Activated naive CD4-positive, alpha-beta T cell treated with anti-CD3 and anti-CD28 coated beads for 36 hours (primary cell): ENCODE measurements around the gene OPA3. TPM values are rescaled to one million over a fixed set of nuclear protein-coding genes. Genes with fewer than 3 reads are reported as not detected.

ENCODE experiments used
- CTCF ChIA-PET: fragments of 350-600 bp; sonication (Branson Sonifier 250); formaldehyde crosslinking; loops from one replicate; lab custom pipeline; 2021; ENCODE audit warnings: antibody characterized with exemption; lab: Charles Lee
- DNase-seq: peaks from one replicate; pipeline ENCODE4 v3.0.0-alpha.2; 2020
- H3K27ac Mint-ChIP-seq: one replicate; pipeline ENCODE4 v1.8.0; 2021; ENCODE audit warnings: mild to moderate bottlenecking, mixed read lengths
- H3K27me3 Mint-ChIP-seq: one replicate; pipeline ENCODE4 v1.8.0; 2021; ENCODE audit warnings: low read depth, mixed read lengths
- H3K36me3 Mint-ChIP-seq: one replicate; pipeline ENCODE4 v1.8.0; 2021; ENCODE audit warnings: low read depth, mixed read lengths
- H3K4me1 Mint-ChIP-seq: one replicate; pipeline ENCODE4 v1.8.0; 2021; ENCODE audit warnings: low read depth, mixed read lengths
- H3K4me3 Mint-ChIP-seq: one replicate; pipeline ENCODE4 v1.8.0; 2021; ENCODE audit warnings: mild to moderate bottlenecking, moderate library complexity, mixed read lengths
- H3K9me3 Mint-ChIP-seq: one replicate; pipeline ENCODE4 v1.8.0; 2021; ENCODE audit warnings: mixed read lengths
- intact Hi-C: fragments of 100-400 bp; cut with micrococcal nuclease; formaldehyde crosslinking; loops from one replicate; pipeline ENCODE4 v1.15.1; 2023
- total RNA-seq, 2 experiments: library from RNA; stranded (reverse); gene quantifications; one replicate each; pipeline ENCODE4 v1.2.3, GENCODE V29; 2021

Gene OPA3
- total RNA-seq, 2 experiments from 2014 or later = 12.4 to 12.7 TPM

- Mint-ChIP-seq H3K4me1 (peaks cover 34% of the 10 kb centered on the region), H3K27ac (peak overlapping the region; percentile 81), H3K36me3 (no peaks in the 10 kb centered on the region), H3K9me3 (no peaks in the 10 kb centered on the region), H3K4me3 (peak overlapping the region; percentile 86), H3K27me3 (no peaks in the 10 kb centered on the region)
- intact Hi-C loops = loop anchor here (1.0 to 10.0 kb wide), 7 partner anchors 9 to 289 kb away; partner anchors contain the start of genes DMWD, FBXO46, OPA3 and QPCTL
- DNase-seq = no peak
- CTCF ChIA-PET = interaction anchor here (0.9 to 1.8 kb wide), 5 partner anchors 10 to 136 kb away, joined by 4 to 10 read pairs (median 5); no protein-coding TSS in a partner anchor
These were observed 78.7 kb downstream of the OPA3 start for GRCh38 chr19:45505996-45506245.

DNA sequence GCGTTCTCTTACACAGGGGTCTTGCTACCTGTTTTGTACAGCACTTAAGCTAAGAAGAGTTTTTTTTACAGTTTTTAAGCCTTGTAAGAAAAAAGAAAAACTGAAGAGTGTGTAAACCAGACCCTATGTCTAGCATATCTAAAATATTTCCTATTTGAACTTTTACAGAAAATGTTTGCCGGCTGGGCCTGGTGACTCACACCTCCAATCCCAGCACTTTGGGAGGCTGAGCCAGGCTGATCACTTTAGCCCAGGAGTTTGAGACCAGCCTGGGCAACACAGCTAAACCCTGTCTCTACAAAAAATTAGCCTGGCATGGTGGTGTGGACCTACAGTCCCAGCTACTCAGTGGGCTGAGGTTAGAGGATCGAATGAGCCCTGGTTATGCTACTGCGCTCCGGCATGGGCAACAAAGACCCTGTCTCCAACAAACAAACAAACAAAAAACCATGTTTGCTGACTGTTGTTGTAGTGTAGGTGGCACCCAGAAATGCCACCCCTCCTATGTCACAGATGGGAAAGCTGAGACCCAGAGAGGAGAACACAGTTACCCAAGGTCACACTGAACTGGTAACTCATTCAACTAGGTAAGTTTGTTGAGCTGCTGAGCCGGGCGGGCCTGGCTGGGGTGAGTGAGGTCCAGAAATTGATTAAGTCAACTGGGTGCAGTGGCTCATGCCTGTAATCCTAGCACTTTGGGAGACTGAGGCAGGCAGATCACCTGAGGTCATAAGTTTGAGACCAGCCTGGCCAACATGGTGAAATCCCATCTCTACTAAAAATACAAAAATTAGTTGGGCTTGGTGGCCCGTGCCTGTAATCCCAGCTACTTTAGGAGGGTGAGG, 79.2 kb downstream of the OPA3 start:
- H3K4me3 Mint-ChIP-seq = peak overlapping the region; percentile 86
- no peaks in the 10 kb centered on the region for H3K9me3 Mint-ChIP-seq
- peak overlapping the region; percentile 81 for H3K27ac Mint-ChIP-seq
- CTCF ChIA-PET = interaction anchor here (0.7 to 1.8 kb wide), 7 partner anchors 10 to 137 kb away, joined by 3 to 10 read pairs (median 5); no protein-coding TSS in a partner anchor
- intact Hi-C loops = loop anchor here (10.0 kb wide), 1 partner anchor 289 kb away; the partner anchor contains the start of gene DMWD
- H3K36me3 Mint-ChIP-seq = no peaks in the 10 kb centered on the region
- no peaks in the 10 kb centered on the region for H3K27me3 Mint-ChIP-seq
- DNase-seq = no peak
- peaks cover 28% of the 10 kb centered on the region for H3K4me1 Mint-ChIP-seq

DNA sequence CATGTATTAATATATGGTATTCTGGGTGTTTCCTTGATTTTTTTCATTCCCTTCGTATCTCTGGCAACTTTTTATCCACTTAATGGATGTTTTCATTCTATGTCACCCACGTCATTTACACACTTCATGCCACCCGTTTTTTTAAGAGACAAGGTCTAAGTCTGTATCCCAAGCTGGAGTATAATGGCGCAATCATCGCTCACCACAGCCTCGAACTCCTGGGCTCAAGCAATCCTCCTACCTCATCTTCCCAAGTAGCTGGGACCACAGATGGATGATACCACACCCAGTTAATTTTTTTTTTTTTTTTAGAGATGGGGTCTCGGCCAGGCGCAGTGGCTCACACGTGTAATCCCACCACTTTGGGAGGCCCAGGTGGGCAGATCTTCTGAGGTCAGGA, 80.7 kb downstream of the OPA3 start:
- no peak for DNase-seq
- Mint-ChIP-seq H3K27me3 (no peaks in the 10 kb centered on the region), H3K9me3 (no peaks in the 10 kb centered on the region), H3K27ac (no peak overlapping the region), H3K4me3 (no peak overlapping the region), H3K4me1 (peaks cover 21% of the 10 kb centered on the region), H3K36me3 (no peaks in the 10 kb centered on the region)
- intact Hi-C loops = loop anchor here (10.0 kb wide), 1 partner anchor 291 kb away; the partner anchor contains the start of gene DMWD
- CTCF ChIA-PET = interaction anchor here (0.7 to 1.1 kb wide), 3 partner anchors 10 to 54 kb away, joined by 4 to 6 read pairs (median 5); no protein-coding TSS in a partner anchor

- H3K4me1 Mint-ChIP-seq = peaks cover 31% of the 10 kb centered on the region
- H3K9me3 Mint-ChIP-seq = no peaks in the 10 kb centered on the region
- H3K36me3 Mint-ChIP-seq = no peaks in the 10 kb centered on the region
- H3K27ac Mint-ChIP-seq = no peak overlapping the region
- H3K27me3 Mint-ChIP-seq = peaks cover 8% of the 10 kb centered on the region
- intact Hi-C loops = loop anchor here (10.0 kb wide), 1 partner anchor 293 kb away; the partner anchor contains the start of gene DMWD
- CTCF ChIA-PET = interaction anchor here (0.9 to 1.3 kb wide), 3 partner anchors 56 to 63 kb away, joined by 3 read pairs; no protein-coding TSS in a partner anchor
- no peak overlapping the region for H3K4me3 Mint-ChIP-seq
- DNase-seq = no peak
These were observed 82.5 kb downstream of the OPA3 start for GRCh38 chr19:45502111-45502510.

GRCh38 chr19:45501730-45502014, 82.9 kb downstream of the OPA3 start:
- intact Hi-C loops = loop anchor here (10.0 kb wide), 1 partner anchor 293 kb away; the partner anchor contains the start of gene DMWD
- Mint-ChIP-seq H3K4me1 (peaks cover 33% of the 10 kb centered on the region), H3K27me3 (peaks cover 9% of the 10 kb centered on the region), H3K27ac (no peak overlapping the region), H3K4me3 (no peak overlapping the region), H3K9me3 (no peaks in the 10 kb centered on the region), H3K36me3 (no peaks in the 10 kb centered on the region)
- DNase-seq = no peak
- CTCF ChIA-PET = interaction anchor here (0.9 to 1.3 kb wide), 3 partner anchors 16 to 57 kb away, joined by 3 to 7 read pairs (median 3); no protein-coding TSS in a partner anchor

DNA sequence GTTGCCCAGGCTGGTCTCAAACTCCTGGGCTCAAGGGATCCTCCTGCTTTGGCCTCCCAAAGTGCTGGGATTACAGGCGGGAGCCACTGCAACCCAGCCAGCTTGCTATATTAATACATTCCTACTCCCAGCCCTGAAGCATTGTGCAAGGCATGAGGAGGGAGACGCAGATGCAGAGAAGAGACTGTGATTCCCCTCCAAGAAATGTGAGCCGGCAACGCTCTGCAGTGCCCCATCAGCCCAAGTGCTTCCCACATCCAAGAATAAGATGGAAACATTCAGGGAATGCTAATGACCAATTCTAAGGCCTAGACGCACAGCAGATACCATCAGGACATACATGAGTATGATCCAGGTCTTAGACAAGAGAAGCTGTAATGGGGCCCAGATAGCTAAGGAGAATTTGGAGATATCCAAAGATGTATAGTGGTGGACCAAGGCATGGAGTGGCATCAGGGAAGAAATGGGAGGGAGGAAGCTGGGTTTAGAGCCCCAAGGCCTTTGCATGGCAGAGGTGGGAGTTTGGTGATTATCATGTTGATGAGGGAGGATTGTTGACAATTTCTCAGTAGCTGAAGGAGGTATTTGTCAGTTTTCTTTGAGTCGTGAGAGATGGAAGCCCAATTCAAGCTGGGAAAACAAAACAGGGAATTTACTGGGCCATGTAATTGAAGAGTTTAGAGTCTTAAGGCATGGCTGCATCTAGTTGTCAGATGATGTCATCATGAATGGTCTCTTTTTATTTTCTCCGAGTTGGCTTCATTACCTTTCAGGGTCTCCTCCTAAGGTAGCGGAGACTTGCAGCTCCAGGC, 83.5 kb downstream of the OPA3 start:
- H3K27me3 Mint-ChIP-seq = peaks cover 10% of the 10 kb centered on the region
- no peak for DNase-seq
- H3K4me3 Mint-ChIP-seq = no peak overlapping the region
- no peaks in the 10 kb centered on the region for H3K9me3 Mint-ChIP-seq
- H3K27ac Mint-ChIP-seq = no peak overlapping the region
- CTCF ChIA-PET = interaction anchor here (0.9 to 1.3 kb wide), 3 partner anchors 16 to 57 kb away, joined by 3 to 7 read pairs (median 3); no protein-coding TSS in a partner anchor
- peaks cover 32% of the 10 kb centered on the region for H3K4me1 Mint-ChIP-seq
- intact Hi-C loops = loop anchor here (10.0 kb wide), 1 partner anchor 294 kb away; the partner anchor contains the start of gene DMWD
- H3K36me3 Mint-ChIP-seq = no peaks in the 10 kb centered on the region

GRCh38 chr19:45499196-45500180, 85.1 kb downstream of the OPA3 start:
- peak; percentile 80 for DNase-seq
- Mint-ChIP-seq H3K36me3 (no peaks in the 10 kb centered on the region), H3K4me1 (peaks cover 26% of the 10 kb centered on the region), H3K27me3 (peaks cover 21% of the 10 kb centered on the region), H3K4me3 (peak overlapping the region; percentile 53), H3K27ac (no peak overlapping the region), H3K9me3 (no peaks in the 10 kb centered on the region)
- CTCF ChIA-PET = interaction anchor here (0.8 to 5.2 kb wide), 4 partner anchors 14 to 59 kb away, joined by 3 to 54 read pairs (median 5); no protein-coding TSS in a partner anchor
- intact Hi-C loops = loop anchor here (10.0 kb wide), 1 partner anchor 295 kb away; the partner anchor contains the start of gene DMWD

GRCh38 chr19:45498411-45499195, 86.0 kb downstream of the OPA3 start, which contains the start of gene PPM1N:
TSS of gene PPM1N (plus strand) at chr19:45498443. CDS start at chr19:45498473, 30 bp downstream.
- intact Hi-C loops = no loop called here
- Mint-ChIP-seq H3K27ac (no peak within 1 kb of the TSS), H3K4me3 (peak within 1 kb of the TSS; percentile 72), H3K9me3 (no peaks in the 10 kb centered on the region), H3K36me3 (no peaks in the 10 kb centered on the region), H3K27me3 (peaks cover 21% of the 10 kb centered on the region), H3K4me1 (peaks cover 26% of the 10 kb centered on the region)
- DNase-seq = peak; percentile 58
- CTCF ChIA-PET = interaction anchor here (0.6 to 5.2 kb wide), 4 partner anchors 13 to 132 kb away, joined by 3 to 54 read pairs (median 4); no protein-coding TSS in a partner anchor

DNA sequence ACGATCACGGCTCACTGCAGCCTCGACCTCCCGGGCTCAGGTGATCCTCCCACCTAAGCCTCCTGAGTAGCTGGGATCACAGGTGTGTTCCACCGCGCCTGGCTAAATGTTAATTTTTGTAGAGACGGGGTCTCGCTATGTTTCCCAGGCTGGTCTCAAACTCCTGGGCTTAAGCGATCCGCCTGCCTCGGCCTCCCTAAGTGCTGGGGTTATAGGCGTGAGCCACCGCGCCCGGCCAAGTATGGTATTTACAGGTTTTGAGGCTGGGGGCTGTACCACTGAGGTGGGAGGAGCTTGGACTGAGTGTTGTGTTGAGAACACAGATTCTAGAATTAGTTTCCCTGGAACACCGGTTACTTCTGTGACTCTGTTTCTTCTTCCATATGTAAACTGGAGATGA, 86.8 kb downstream of the OPA3 start:
- Mint-ChIP-seq H3K36me3 (no peaks in the 10 kb centered on the region), H3K4me3 (peak overlapping the region; percentile 62), H3K27ac (no peak overlapping the region), H3K27me3 (peaks cover 27% of the 10 kb centered on the region), H3K9me3 (no peaks in the 10 kb centered on the region), H3K4me1 (peaks cover 32% of the 10 kb centered on the region)
- DNase-seq = no peak
- CTCF ChIA-PET = interaction anchor here (0.6 to 5.2 kb wide), 3 partner anchors 12 to 133 kb away, joined by 3 to 54 read pairs (median 3); no protein-coding TSS in a partner anchor
- intact Hi-C loops = loop anchor here (1.0 to 2.0 kb wide), 5 partner anchors 9 to 145 kb away; partner anchors contain the start of genes FOSB and OPA3

GRCh38 chr19:45496349-45496953, 88.2 kb downstream of the OPA3 start:
- DNase-seq = peak; percentile 56
- peaks cover 32% of the 10 kb centered on the region for H3K4me1 Mint-ChIP-seq
- CTCF ChIA-PET = interaction anchor here (0.9 to 5.2 kb wide), 3 partner anchors 11 to 57 kb away, joined by 5 to 54 read pairs (median 9); no protein-coding TSS in a partner anchor
- no peaks in the 10 kb centered on the region for H3K36me3 Mint-ChIP-seq
- peaks cover 27% of the 10 kb centered on the region for H3K27me3 Mint-ChIP-seq
- H3K9me3 Mint-ChIP-seq = no peaks in the 10 kb centered on the region
- H3K27ac Mint-ChIP-seq = no peak overlapping the region
- H3K4me3 Mint-ChIP-seq = peak overlapping the region; percentile 55
- intact Hi-C loops = loop anchor here (2.0 kb wide), 2 partner anchors 74 to 146 kb away; no protein-coding TSS in a partner anchor
